Limb (tissue), 2 donors: Measurements from ENCODE around the gene GNE.
A peak's percentile ranks its signal among the peaks of the same experiment; 100 is the strongest.
"Not testable (repeated sequence)": the region's sequence is repeated elsewhere in the genome, so short reads cannot be mapped to it uniquely, and the experiment has no call there.

Experiments used
- DNase-seq, 2 donors: peaks; one replicate each; pipeline ENCODE4 v3.0.0-alpha.2; 2016; ENCODE audit errors: extremely low spot score in 2 of 2

GNE gene

DNA sequence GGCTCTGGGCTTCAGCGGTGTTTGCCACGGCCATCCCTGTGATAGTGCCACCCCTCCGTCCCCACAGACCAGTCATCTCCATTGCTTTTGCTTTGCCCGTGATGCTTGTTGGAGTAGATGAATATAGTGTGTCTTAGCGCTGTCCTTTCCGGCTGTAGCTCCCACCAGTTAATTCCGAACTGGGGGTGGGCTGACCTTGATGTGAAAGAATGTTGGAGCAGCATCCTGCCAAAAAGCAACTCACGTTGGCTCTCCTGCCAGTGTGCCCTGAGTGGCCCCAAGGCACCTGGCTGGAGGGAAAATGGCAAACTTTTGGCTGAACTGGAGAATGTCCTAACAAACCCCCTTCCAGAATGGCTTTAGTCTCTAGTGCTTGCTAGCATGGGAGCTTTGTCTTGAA, 47.5 kb downstream of the GNE start:
- DNase-seq: no peak

DNA sequence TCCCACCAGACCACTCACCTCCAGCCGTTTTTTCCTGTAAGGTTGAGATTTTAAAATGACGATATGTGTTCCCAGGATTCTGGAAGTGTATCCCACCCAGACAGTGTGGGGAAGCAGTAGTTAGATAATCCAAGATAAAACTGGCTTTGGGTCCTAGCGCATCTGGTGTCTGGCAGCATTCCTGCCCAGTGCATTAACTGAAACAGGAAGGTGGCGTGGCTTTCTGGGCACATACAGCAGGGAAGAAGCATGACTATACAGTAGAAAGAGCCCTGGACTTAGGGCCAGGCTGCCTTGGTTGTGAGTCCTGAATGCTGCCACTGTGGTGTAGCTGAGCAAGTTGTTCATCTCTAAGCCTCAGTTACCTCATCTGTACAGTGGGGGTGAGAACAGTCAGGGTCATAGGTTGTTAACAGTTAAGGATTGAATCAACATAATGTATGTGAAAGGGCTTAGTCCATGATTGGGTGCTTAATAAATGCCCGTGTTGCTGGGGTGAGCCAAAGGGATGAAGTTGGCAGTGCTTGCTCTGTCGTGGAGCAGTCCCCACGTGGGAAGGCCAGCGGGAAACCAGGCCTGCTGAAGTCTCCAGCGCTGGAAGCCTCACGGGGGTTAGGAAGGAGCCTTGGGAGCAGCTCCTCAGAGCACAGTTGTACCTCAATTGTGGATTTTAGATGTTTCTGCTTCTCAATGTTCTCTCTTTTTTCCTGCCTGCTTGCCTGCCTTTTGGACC, 49.6 kb downstream of the GNE start:
- DNase-seq: no peak

DNA sequence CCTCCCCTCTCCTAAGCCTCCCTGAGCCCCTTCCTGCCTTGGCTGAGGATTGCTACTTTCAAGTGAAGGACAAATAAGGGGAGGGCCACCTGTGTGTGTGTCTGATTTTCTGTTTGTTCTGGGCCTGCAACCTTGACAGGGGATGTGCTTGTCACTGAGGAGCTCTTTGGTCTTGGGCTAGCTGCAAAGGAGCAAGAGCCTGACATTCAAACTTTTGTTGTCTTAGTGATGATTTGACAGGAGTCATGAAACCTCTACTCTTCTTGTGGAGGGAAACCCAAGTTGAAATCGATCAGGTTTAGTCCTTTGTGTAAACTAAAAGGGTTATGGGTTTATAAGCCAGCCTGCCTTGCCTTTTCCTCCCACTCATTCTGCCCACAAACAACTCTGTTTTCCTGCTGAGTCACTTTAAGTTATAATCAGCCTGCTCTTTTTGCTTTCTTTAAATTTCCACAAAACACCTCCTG, 50.7 kb downstream of the GNE start:
- DNase-seq: no peak

DNA sequence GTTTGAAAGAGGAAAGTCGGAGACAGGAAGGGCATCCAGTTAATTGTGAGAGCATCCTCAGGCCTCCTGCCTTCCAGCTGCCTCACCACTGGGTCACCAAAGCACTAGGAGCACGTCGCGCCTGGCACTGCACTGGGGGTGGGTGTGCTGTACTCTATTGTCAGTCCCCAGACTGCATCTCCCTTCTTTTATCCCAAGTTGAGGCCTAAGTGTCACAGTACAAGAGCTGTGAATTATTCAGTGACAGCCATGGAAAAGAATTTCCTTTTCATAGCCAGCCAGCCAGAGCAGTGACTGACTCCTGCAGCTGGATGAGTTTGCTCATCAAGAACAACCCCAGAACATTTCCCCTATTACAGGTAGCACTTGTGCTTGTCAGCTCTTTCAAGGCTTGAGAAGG, 51.2 kb downstream of the GNE start:
- DNase-seq: no peak

DNA sequence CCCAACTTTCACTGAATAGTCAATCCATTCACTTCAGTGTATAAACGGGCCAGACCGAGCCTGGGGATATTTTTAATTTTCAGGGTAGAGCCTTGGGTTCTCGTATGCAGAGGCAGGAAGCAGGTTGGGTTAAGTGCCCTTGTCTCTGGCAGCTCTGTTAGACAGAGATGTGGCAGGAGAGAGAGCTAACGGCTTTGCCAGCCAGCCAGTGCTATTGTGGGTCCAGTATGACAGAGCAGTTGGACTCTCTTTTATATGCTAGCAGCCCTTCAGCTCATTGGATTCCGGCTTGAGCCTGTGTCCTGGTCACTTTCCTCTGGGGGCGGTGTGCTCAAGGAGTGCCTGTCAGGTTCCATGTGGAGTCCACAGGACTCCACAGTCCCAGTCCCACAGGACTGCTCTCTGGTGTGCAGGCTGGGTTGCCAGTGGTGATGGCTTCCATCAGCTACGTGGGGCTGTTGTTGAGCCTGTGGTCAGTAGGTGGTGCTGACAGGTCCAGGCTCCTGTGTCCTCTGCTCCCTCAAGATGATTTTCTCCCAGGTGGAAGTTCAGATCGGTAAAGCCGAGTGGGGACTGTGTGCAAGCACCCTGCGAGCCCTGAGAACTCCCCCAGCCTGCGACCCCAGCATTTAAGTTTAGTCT, 53.2 kb downstream of the GNE start:
- no peak for DNase-seq

DNA sequence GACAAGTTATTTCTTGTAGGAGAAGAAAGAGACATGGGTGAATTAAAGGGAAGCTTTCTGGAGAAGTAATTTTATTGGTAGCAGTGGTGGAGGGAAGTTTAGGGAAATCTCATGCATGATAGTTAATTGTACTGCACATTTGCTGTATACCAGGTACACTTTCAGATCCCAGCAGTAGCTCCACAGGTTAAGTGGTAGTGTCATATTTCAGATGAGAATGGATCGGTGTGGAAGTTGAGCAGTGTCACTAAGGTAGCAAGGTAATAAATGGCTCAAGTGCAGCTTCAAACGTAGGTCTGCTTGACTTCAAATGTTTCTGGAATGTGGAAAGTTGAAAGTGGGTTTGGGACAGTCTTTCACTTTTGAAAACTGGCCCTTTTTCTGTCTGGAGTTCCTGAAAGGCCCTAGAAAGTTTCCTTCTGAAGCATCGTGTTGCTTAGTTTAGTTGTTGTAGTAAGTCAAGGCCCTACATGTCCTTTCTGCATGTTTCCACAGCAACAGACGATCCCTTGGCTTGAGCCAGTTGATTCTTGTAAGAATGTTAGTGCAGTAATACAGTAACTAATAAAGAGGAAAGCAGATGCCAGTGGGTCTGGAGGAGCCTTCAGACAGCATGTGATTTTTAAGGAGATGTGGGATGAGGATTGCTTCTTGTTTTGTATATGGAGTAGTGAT, 63.8 kb downstream of the GNE start:
- no peak for DNase-seq

DNA sequence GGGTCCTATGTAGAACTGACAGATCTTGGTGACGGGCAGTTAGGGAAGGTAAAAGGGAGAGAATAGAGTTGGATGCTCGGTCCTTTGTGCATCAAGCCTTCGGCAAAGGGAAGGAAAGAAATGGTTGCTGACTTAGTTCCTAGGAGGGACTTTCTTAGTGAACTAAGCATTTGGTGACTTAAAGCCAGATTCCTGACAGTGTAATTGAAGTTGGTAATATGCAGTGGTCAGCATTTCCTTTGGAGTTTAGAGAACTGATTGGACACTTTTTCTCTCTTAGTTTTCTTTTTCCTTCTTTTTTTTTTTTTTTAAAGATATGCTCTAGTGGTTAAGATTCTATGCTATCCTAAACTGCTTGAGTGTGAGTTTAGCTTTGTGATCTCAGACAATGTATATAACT, 65.2 kb downstream of the GNE start:
- no peak for DNase-seq

DNA sequence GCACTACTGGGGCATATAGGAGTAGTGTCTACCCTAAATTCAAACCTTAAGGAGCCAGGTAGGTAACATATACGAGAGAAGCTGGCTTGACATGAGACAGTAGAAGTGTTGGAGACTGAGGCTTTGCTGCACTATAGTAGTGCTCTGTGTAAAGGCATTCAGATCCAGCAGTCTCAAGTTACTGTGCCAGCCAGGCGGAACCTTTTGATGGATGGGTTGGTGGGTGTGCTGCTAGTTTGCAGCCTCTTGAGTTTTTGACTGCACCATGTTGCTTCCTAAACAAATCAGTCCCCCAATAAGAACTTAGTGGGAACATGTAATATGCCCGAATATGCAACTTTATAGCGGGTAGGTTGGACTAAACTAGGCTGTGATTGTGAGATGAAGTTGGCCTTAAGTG, 66.1 kb downstream of the GNE start:
- no peak for DNase-seq

DNA sequence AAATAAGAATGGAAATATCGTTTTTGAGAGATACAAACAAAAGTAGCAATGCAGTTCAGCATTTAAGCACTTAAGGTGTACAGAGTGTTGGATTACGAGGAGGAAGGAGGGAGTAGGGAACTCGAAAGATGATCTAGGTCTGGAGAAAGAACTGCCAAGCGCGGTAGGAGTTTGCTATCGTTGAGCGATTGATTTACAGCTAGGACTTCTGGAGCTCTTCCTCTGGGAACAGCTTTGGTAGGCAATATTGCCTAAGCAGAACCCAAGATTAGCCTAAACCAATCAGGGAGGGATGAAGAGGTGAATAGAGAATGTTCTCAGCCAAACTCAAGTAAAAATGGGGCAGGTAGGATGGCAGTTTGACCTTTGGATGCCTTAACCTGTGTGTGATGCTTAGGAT, 66.6 kb downstream of the GNE start:
- DNase-seq: no peak

DNA sequence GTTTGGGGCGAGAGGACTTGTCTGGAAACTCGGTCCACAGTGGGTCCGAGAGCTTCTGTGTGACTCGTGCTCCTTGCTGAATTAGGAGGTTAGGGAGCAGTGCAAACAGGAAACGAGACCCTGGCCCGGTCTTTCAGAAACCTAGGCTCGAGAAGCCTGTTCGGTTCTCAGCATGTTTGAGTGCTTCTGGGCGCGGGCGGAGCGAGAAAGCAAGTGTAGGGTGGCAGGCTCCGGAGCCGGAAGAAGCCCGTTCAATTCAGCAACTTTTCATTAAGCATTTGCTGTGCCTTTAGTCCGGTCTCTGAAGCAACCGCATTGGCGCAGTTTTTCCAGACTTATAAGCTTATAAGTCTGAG, 67.0 kb downstream of the GNE start:
- DNase-seq: no peak

DNA sequence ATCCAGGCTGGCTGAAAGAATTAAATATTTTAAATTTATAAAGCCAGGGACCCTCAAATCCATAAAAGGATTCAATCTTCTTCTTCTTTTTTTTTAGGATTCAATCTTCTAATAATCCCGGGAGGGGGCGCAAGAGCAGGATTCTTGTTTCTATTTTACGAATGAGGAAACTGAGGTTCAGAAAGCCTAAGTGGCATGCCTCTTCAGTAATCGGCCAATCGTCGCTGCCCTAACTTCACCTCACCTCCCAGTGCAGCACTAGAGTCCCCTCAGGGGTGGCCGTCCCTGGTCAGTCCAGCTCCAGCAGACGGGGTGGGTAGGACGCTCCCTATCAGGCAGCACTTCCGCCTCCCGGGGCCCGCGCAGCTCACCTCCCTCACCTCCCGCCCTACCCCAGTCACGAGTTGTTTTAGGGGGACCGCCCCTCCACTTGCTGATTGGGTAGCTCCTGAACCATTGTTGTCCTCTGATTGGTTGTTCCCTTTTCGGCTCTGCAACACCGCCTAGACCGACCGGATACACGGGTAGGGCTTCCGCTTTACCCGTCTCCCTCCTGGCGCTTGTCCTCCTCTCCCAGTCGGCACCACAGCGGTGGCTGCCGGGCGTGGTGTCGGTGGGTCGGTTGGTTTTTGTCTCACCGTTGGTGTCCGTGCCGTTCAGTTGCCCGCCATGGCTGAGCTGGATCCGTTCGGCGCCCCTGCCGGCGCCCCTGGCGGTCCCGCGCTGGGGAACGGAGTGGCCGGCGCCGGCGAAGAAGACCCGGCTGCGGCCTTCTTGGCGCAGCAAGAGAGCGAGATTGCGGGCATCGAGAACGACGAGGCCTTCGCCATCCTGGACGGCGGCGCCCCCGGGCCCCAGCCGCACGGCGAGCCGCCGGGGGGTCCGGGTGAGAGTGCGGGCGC, 67.6 kb downstream of the GNE start, which contains the start of gene CLTA:
Gene CLTA (plus strand): TSS at position 534 of the 902 bp plus-strand sequence. CDS start 136 bp downstream, at position 670.
- peak; percentile 95 to 99 for DNase-seq

DNA sequence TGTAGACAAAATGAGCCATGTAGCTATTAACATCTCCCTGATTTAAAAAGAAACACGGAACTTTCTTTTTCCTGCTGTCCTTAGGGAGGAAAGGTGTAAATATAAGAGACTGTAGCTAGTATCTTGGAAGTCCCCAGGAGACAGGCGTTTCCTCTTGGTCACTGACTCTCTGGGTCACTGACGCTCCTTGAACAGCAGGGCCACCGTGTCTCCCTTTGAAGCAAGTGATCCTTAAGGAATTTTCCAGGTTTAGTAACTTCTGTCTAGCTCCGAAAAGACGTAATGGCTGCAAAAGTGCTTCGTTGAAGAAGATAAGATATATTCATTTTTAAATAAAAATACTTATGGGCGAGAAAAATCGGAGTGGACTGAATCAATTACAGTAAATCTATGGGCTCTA, 68.3 kb downstream of the GNE start:
- DNase-seq: no peak

DNA sequence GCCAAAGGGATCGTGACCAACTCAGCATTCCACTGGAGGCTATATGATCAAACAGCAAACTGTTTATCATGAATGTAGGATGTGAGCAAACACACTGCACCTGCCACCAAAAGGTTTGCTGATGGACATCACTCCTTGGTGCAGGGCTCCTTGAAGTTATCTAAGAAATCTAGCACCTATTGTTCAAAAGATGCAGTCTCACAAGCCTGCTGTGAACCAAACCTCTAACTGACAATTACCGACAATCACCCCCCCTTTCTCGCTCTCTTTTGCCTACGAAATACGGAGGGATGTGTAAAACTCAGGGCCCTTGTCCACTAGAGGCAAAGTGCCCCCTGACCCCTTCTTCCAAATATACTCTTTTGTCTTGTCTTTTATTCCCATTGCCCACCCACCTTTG, 70.0 kb downstream of the GNE start:
- no peak for DNase-seq

DNA sequence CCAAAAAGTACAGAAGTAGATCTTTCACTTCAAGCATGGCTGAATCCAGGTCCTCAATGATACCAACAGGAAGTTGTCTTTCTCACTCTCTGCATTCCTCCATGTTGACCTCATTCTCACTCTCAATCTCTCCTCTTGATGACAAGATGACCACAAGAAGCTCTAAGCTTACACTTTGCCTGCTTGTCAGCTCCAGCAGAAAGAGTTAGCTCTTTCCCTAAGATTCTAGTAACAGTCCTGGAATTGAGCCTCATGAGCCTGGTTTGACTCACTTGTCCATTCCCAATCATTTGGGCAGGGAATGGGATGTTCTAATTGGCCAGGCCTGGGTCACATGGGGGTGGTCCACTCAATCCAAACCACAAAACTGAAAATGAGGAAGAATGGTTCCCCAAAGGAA, 70.8 kb downstream of the GNE start:
- DNase-seq: no peak

DNA sequence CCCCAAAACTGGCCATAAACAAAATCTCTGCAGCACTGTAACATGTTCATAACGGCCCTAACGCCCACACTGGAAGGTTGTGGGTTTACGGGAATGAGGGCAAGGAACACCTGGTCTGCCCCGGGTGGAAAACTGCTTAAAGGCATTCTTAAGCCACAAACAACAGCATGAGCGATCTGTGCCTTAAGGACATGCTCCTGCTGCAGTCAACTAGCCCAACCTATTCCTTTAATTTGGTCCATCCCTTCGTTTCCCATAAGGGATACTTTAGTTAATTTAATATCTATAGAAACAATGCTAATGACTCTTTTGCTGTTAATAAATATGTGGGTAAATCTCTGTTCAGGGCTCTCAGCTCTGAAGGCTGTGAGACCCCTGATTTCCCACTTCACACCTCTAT, 78.0 kb downstream of the GNE start:
- DNase-seq: not testable (repeated sequence)

DNA sequence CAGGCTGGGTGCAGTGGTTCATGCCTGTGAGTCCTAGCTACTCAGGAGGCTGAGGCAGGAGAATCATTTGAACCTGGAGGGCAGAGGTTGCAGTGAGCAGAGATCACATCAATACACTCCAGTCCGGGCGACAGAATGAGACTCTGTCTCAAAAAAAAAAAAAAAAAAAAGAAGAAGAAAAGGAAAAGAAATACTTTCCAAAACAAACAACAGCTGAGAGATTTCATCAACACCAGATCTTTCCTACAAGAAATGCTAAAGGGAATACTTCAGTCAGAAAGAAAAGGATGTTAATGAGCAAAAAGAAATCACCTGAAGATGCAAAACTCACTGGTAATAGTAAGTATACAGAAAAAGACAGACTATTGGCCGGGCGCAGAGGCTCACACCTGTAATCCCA, 80.7 kb downstream of the GNE start:
- DNase-seq: no peak

DNA sequence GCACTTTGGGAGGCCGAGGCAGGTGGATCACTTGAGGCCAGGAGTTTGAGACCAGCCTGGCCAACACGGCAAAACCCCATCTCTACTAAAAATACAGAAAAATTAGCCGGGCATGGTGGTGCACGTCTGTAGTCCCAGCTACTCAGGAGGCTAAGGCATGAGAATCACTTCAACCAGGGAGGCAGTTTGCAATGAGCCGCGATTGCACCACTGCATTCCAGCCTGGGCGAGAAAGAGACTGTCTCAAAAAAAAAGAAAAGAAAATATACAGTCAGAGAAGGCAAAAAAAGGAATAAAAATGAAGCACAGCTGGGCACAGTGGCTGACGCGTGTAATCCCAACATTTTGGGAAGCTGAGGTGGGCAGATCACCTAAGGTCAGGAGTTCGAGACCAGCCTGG, 81.8 kb downstream of the GNE start:
- DNase-seq: not testable (repeated sequence)

DNA sequence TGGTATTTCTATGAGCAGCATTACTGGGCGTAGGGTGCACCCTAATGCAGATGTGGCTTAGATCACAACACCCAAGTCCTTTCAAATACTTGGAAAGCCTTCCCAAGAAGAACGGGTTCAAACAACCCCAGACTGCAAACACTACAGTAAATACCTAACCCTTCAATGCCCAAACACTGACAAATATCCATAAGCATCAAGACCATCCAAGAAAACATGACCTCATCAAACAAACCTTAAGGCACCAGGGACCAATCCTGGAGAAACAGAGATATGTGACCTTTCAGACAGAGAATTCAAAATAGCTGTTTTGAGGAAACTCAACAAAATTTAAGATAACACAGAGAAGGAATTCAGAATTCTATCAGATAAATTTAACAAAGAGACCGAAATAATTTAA, 83.0 kb downstream of the GNE start:
- DNase-seq: not testable (repeated sequence)

DNA sequence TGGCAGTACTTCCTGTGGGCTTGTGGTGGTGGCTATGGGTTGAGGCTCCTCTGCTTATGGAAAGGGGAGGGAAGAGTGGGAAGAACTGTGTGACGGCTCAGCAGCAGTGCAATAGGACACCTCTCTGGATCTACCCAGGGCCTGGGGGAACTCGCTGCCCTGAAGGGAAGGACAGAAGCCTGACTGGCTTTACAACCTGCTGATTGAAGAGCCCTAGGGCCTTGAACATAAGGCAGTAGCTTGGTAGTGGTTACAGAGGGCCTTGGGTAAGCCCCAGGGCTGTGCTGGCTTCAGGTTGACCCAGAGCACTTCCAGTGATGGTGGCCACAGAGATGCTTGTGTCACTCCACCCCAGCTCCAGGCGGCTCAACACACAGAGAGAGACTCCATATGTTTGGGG, 83.5 kb downstream of the GNE start:
- DNase-seq: no peak

DNA sequence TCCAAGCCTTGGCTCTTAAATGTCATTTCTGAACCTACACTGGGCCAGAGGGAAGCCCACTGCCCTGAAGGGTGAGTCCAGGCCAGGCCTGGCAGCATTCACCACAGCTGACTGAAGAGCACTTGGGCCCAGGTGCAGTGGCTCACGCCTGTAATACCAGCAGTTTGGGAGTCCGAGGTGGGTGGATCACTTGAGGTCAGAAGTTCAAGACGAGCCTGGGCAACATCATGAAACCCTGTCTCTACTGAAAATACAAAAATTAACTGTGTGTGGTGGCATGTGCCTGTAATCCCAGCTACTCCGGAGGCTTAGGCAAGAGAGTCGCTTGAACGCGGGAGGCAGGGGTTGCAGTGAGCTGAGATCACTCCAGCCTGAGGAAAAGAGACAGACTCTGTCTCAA, 84.0 kb downstream of the GNE start:
- DNase-seq: no peak

DNA sequence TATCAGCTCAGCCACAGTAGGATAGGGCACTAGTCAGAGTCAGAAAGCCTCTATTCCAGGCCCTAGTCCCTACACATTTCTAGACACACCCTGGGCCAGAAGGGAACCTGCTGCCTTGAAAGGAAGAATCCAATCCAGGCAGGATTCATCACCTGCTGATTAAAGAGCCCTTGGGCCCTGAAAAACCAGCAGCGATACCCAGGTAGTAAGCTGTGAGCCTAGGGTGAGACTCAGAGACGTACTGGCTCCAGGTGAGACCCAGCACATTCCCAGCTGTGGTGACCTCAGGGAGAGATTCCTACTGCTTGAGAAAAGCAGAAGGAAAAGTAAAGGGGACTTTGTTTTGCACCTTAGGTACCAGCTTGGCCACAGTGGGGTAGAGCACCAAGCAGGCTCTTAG, 84.4 kb downstream of the GNE start:
- no peak for DNase-seq

DNA sequence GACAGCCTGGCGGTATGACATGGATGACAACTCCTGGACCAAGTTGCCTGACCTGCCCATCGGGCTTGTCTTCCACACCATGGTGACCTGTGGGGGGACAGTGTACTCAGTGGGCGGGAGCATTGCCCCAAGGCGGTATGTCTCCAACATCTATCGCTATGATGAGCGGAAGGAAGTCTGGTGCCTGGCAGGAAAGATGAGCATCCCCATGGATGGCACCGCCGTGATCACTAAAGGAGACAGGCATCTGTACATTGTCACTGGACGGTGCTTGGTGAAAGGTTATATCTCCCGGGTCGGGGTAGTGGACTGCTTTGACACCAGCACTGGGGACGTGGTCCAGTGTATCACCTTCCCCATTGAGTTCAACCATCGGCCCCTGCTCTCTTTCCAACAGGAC, 87.7 kb downstream of the GNE start:
- DNase-seq: no peak
